Nephron (organoid): ENCODE data around the gene MYCBPAP.

Experiments used
- H3K27ac Mint-ChIP-seq, 3 experiments: 2 replicates each; pipeline ENCODE4 v1.8.0; 2020; ENCODE audit warnings: mixed read lengths in 3 of 3, mild to moderate bottlenecking in 2 of 3, moderate library complexity in 1 of 3
- H3K27me3 Mint-ChIP-seq: 2 replicates; pipeline ENCODE4 v1.8.0; 2021; ENCODE audit warnings: low read depth, mild to moderate bottlenecking, moderate library complexity, mixed read lengths
- H3K36me3 Mint-ChIP-seq: 2 replicates; pipeline ENCODE4 v1.8.0; 2020; ENCODE audit warnings: low read depth, mixed read lengths
- H3K4me1 Mint-ChIP-seq: 2 replicates; pipeline ENCODE4 v1.8.0; 2020; ENCODE audit warnings: mixed read lengths
- H3K4me3 Mint-ChIP-seq, 3 experiments: 2 replicates each; pipeline ENCODE4 v1.8.0; 2020; ENCODE audit warnings: mild to moderate bottlenecking in 3 of 3, mixed read lengths in 3 of 3, moderate library complexity in 2 of 3
- H3K9me3 Mint-ChIP-seq: 2 replicates; pipeline ENCODE4 v1.8.0; 2020; ENCODE audit warnings: mixed read lengths
- CTCF ChIP-seq, 3 experiments: fragments of 200-600 bp; sonication (generic); IDR thresholded peaks; one replicate each; pipeline ENCODE4 v1.5.0; 2021; ENCODE audit warnings: antibody characterized with exemption in 3 of 3; ENCODE audit not compliant: unreplicated experiment in 3 of 3

MYCBPAP gene

GRCh38 chr17:50563092-50563511, 54.9 kb downstream of the MYCBPAP start:
- H3K36me3 Mint-ChIP-seq = no peaks in the 10 kb centered on the region
- peak overlapping the region; percentile 84 to 90 (median 89) for H3K4me3 Mint-ChIP-seq
- H3K9me3 Mint-ChIP-seq = no peaks in the 10 kb centered on the region
- TF ChIP-seq CTCF (IDR thresholded peaks at IDR 0.05; ENCODE audit: unreplicated experiment in 3 of 3) = peak in 1 of 3 experiments; percentile 20
- peaks cover 64% of the 10 kb centered on the region for H3K4me1 Mint-ChIP-seq
- peaks cover 74% of the 10 kb centered on the region for H3K27me3 Mint-ChIP-seq
- H3K27ac Mint-ChIP-seq = peak overlapping the region; percentile 52 to 99 (median 92)

- TF ChIP-seq CTCF (IDR thresholded peaks at IDR 0.05; ENCODE audit: unreplicated experiment in 3 of 3) = no peak
- Mint-ChIP-seq H3K27me3 (peaks cover 58% of the 10 kb centered on the region), H3K4me3 (peak overlapping the region; percentile 73 to 81 (median 81)), H3K4me1 (peaks cover 60% of the 10 kb centered on the region), H3K36me3 (peaks cover 2% of the 10 kb centered on the region), H3K9me3 (no peaks in the 10 kb centered on the region), H3K27ac (peak overlapping the region; percentile 86 to 99 (median 92))
Observed at GRCh38 chr17:50564916-50565315, 56.7 kb downstream of the MYCBPAP start.

- Mint-ChIP-seq H3K27ac (peak overlapping the region; percentile 86 to 99 (median 92)), H3K27me3 (peaks cover 57% of the 10 kb centered on the region), H3K36me3 (peaks cover 4% of the 10 kb centered on the region), H3K4me3 (peak overlapping the region; percentile 54 to 65 (median 61)), H3K4me1 (peaks cover 60% of the 10 kb centered on the region), H3K9me3 (no peaks in the 10 kb centered on the region)
- no peak for TF ChIP-seq CTCF (IDR thresholded peaks at IDR 0.05; ENCODE audit: unreplicated experiment in 3 of 3)
Observed at GRCh38 chr17:50565402-50566350, 57.4 kb downstream of the MYCBPAP start.

GRCh38 chr17:50566886-50567285, 58.6 kb downstream of the MYCBPAP start:
- no peak for TF ChIP-seq CTCF (IDR thresholded peaks at IDR 0.05; ENCODE audit: unreplicated experiment in 3 of 3)
- Mint-ChIP-seq H3K27me3 (peaks cover 57% of the 10 kb centered on the region), H3K36me3 (peaks cover 12% of the 10 kb centered on the region), H3K4me3 (peak overlapping the region in 2 of 3 experiments; percentile 50 to 61), H3K9me3 (no peaks in the 10 kb centered on the region), H3K4me1 (peaks cover 60% of the 10 kb centered on the region), H3K27ac (peak overlapping the region; percentile 29 to 92 (median 70))

GRCh38 chr17:50568659-50569058, 60.4 kb downstream of the MYCBPAP start:
- Mint-ChIP-seq H3K36me3 (peaks cover 21% of the 10 kb centered on the region), H3K9me3 (no peaks in the 10 kb centered on the region), H3K4me1 (peaks cover 48% of the 10 kb centered on the region), H3K4me3 (no peak overlapping the region), H3K27ac (no peak overlapping the region), H3K27me3 (peaks cover 40% of the 10 kb centered on the region)
- no peak for TF ChIP-seq CTCF (IDR thresholded peaks at IDR 0.05; ENCODE audit: unreplicated experiment in 3 of 3)
